Ovary (tissue), 3 donors: ENCODE data around the gene RCN1.

ENCODE experiments used
- CTCF ChIP-seq, 3 donors: fragments of 450-650 bp in 2 of 3; fragments of 200-600 bp in 1 of 3; IDR thresholded peaks; one replicate each; pipeline versions ENCODE4 v1.5.1 to v1.8.0; 2016 to 2022; ENCODE audit warnings: antibody characterized with exemption in 3 of 3, mild to moderate bottlenecking in 1 of 3
- EP300 ChIP-seq: sonication (generic); formaldehyde crosslinking; IDR thresholded peaks from one replicate; pipeline ENCODE4 v1.6.1; 2017; ENCODE audit warnings: antibody characterized with exemption
- POLR2A ChIP-seq: fragments of 450-650 bp; IDR thresholded peaks from one replicate; pipeline ENCODE4 v1.6.1; 2017; ENCODE audit warnings: antibody characterized with exemption, mild to moderate bottlenecking, moderate library complexity
- donor health status: DM: no; HTN: no; CAD: no.

GRCh38 chr11:32088117-32088941, 2.5 kb upstream of the RCN1 start:
- TF ChIP-seq EP300 (no peak), POLR2A (no peak), CTCF (IDR thresholded peaks at IDR 0.05) (no peak)
